IMR-90 (cell line): ENCODE results near the gene CCDC61. TPM values are rescaled to one million over a fixed set of nuclear protein-coding genes. Genes with fewer than 3 reads are reported as not detected.

Experiments
- ATAC-seq: fragments of 200-7000 bp; cut with Tn5 transposase; 2 replicates; pipeline ENCODE4 v1.9.1; 2020; ENCODE audit warnings: low read depth, mild to moderate bottlenecking, moderate library complexity
- BruUV-seq: library from RNA; stranded (reverse); fragments of 400-500 nt; replicated peaks from 2 replicates; lab custom pipeline; 2021; lab: Mats Ljungman, UMichigan
- CTCF ChIA-PET: fragments of 300-600 bp; formaldehyde crosslinking; extraction: SDS; loops from one replicate; lab custom pipeline; 2021; ENCODE audit warnings: antibody characterized with exemption; lab: Yijun Ruan, JAX
- POLR2A ChIA-PET: fragments of 300-600 bp; sonication (Branson Sonifier 250); formaldehyde crosslinking; loops from one replicate; lab custom pipeline; 2022; ENCODE audit warnings: antibody characterized with exemption; ENCODE audit not compliant: unreplicated experiment; lab: Charles Lee
- DNase-seq: peaks from one replicate; pipeline ENCODE4 v3.0.0; 2013
- H2AFZ ChIP-seq: replicated peaks from 2 replicates; pipeline ENCODE3; 2013; ENCODE audit warnings: low read length, mild to moderate bottlenecking; ENCODE audit not compliant: poor library complexity
- H2AK5ac ChIP-seq: 2 replicates; pipeline ENCODE4 v1.6.1; 2013; ENCODE audit warnings: low read depth, low read length, inconsistent platforms
- H2AK9ac ChIP-seq: replicated peaks from 2 replicates; pipeline ENCODE3; 2013; ENCODE audit warnings: mild to moderate bottlenecking, low read depth, low read length, moderate library complexity; ENCODE audit not compliant: poor library complexity
- H2BK120ac ChIP-seq: 2 replicates; pipeline ENCODE4 v1.6.1; 2013; ENCODE audit warnings: low read depth, low read length, inconsistent platforms
- H2BK15ac ChIP-seq: 3 replicates; pipeline ENCODE4 v1.6.1; 2013; ENCODE audit warnings: low read depth, low read length, inconsistent platforms
- H2BK20ac ChIP-seq: 2 replicates; pipeline ENCODE4 v1.6.1; 2013; ENCODE audit warnings: low read depth, mild to moderate bottlenecking, inconsistent platforms, low read length, moderate library complexity
- H2BK5ac ChIP-seq: 2 replicates; pipeline ENCODE4 v1.6.1; 2013; ENCODE audit warnings: mild to moderate bottlenecking, low read depth, low read length, inconsistent platforms; ENCODE audit not compliant: poor library complexity, severe bottlenecking
- H3K14ac ChIP-seq: replicated peaks from 2 replicates; pipeline ENCODE4 v1.6.1; 2013; ENCODE audit warnings: low read depth, low read length, inconsistent platforms
- H3K18ac ChIP-seq: 2 replicates; pipeline ENCODE4 v1.6.1; 2013; ENCODE audit warnings: low read depth, low read length, control low read depth
- H3K23ac ChIP-seq: 2 replicates; pipeline ENCODE4 v1.6.1; 2013; ENCODE audit warnings: low read depth, low read length, inconsistent platforms
- H3K27ac ChIP-seq: 2 replicates; pipeline ENCODE4 v1.5.1; 2013; ENCODE audit warnings: mild to moderate bottlenecking, control low read depth, low read length; ENCODE audit not compliant: insufficient read depth
- H3K27me3 ChIP-seq: 2 replicates; pipeline ENCODE4 v1.6.1; 2013; ENCODE audit warnings: low read length; ENCODE audit not compliant: control insufficient read depth, insufficient read depth
- H3K36me3 ChIP-seq: 2 replicates; pipeline ENCODE4 v1.6.1; 2013; ENCODE audit warnings: low read length, mixed read lengths; ENCODE audit not compliant: control insufficient read depth, insufficient read depth
- H3K4ac ChIP-seq: 2 replicates; pipeline ENCODE4 v1.6.1; 2013; ENCODE audit warnings: low read depth, low read length, inconsistent platforms
- H3K4me1 ChIP-seq: 2 replicates; pipeline ENCODE4 v1.6.1; 2013; ENCODE audit warnings: low read length, mixed read lengths; ENCODE audit not compliant: control insufficient read depth, insufficient read depth
- H3K4me2 ChIP-seq: 2 replicates; pipeline ENCODE4 v1.6.1; 2013; ENCODE audit warnings: low read depth, mild to moderate bottlenecking, control low read depth, low read length, moderate library complexity
- H3K4me3 ChIP-seq: 2 replicates; pipeline ENCODE4 v1.5.1; 2013; ENCODE audit warnings: low read depth, mild to moderate bottlenecking, control low read depth, low read length, moderate library complexity; ENCODE audit not compliant: insufficient read depth
- H3K56ac ChIP-seq: 2 replicates; pipeline ENCODE4 v1.6.1; 2013; ENCODE audit warnings: low read length, inconsistent platforms; ENCODE audit not compliant: insufficient read depth; ENCODE audit errors: extremely low read depth
- H3K79me1 ChIP-seq, 2 experiments: 2 replicates each; pipeline ENCODE4 v1.6.1; 2013; ENCODE audit warnings: low read length in 2 of 2, inconsistent platforms in 1 of 2, low read depth in 1 of 2
- H3K9ac ChIP-seq: 2 replicates; pipeline ENCODE4 v1.6.1; 2013; ENCODE audit warnings: low read depth, low read length, control low read depth
- H3K9me1 ChIP-seq: 2 replicates; pipeline ENCODE4 v1.6.1; 2013; ENCODE audit warnings: low read length, inconsistent platforms; ENCODE audit not compliant: insufficient read depth
- H3K9me3 ChIP-seq: 2 replicates; pipeline ENCODE4 v1.6.1; 2013; ENCODE audit warnings: low read length; ENCODE audit not compliant: control insufficient read depth, insufficient read depth
- H4K20me1 ChIP-seq: 2 replicates; pipeline ENCODE4 v1.6.1; 2013; ENCODE audit warnings: low read length, inconsistent platforms; ENCODE audit not compliant: insufficient read depth
- H4K5ac ChIP-seq: 2 replicates; pipeline ENCODE4 v1.6.1; 2013; ENCODE audit warnings: mild to moderate bottlenecking, low read depth, low read length, control low read depth
- H4K8ac ChIP-seq, 2 experiments: 2 replicates each; pipeline ENCODE4 v1.6.1; 2013; ENCODE audit warnings: low read depth in 2 of 2, low read length in 2 of 2, control low read depth in 1 of 2, inconsistent platforms in 1 of 2
- H4K91ac ChIP-seq: 2 replicates; pipeline ENCODE4 v1.6.1; 2013; ENCODE audit warnings: low read depth, low read length, inconsistent platforms; ENCODE audit not compliant: insufficient read depth
- BHLHE40 ChIP-seq: fragments of 150-350 bp; IDR thresholded peaks from 2 replicates; pipeline ENCODE4 v1.6.1; 2016; ENCODE audit warnings: mild to moderate bottlenecking, low read depth, low read length
- CEBPB ChIP-seq: IDR thresholded peaks from 2 replicates; pipeline ENCODE4 v1.6.1; 2012; ENCODE audit warnings: low read depth, low read length, improper control_type of control experiment
- FOS ChIP-seq: fragments of 150-350 bp; IDR thresholded peaks from 2 replicates; pipeline ENCODE4 v1.6.1; 2016; ENCODE audit warnings: low read depth, low read length
- MAFK ChIP-seq: IDR thresholded peaks from 2 replicates; pipeline ENCODE4 v1.6.1; 2012; ENCODE audit warnings: low read depth, low read length, improper control_type of control experiment
- MAZ ChIP-seq: IDR thresholded peaks from 2 replicates; pipeline ENCODE4 v1.6.1; 2012; ENCODE audit warnings: low read depth, mild to moderate bottlenecking, low read length, improper control_type of control experiment, moderate library complexity, borderline replicate concordance
- POLR2A ChIP-seq: IDR thresholded peaks from 2 replicates; pipeline ENCODE4 v1.6.1; 2012; ENCODE audit warnings: mild to moderate bottlenecking, low read depth, low read length
- RAD21 ChIP-seq: IDR thresholded peaks from 2 replicates; pipeline ENCODE4 v1.6.1; 2012; ENCODE audit warnings: low read length, improper control_type of control experiment
- RFX5 ChIP-seq: IDR thresholded peaks from 2 replicates; pipeline ENCODE4 v1.8.0; 2012; ENCODE audit warnings: low read depth, mild to moderate bottlenecking, low read length, moderate library complexity
- SMC3 ChIP-seq: fragments of 150-350 bp; IDR thresholded peaks from 2 replicates; pipeline ENCODE4 v1.6.1; 2016; ENCODE audit warnings: low read depth, mild to moderate bottlenecking, antibody characterized with exemption, low read length, moderate library complexity
- WGBS, 2 experiments: methylation state at CpG; one replicate each; pipeline versions ENCODE4 v1.1.5 to v1.1.7; 2013; ENCODE audit warnings: missing lambda C conversion rate in 2 of 2; ENCODE audit not compliant: insufficient read length in 1 of 2; ENCODE audit errors: extremely low coverage in 2 of 2; 5-methylcytosine and 5-hydroxymethylcytosine counted together
- dilution Hi-C: fragments of 300-500 bp; cut with HindIII; formaldehyde crosslinking; loops from one replicate; pipeline ENCODE4 v1.14.3; 2018; ENCODE audit warnings: low sequenced_read_pairs; ENCODE audit not compliant: unreplicated experiment
- in situ Hi-C: fragments of 300-500 bp; cut with MboI; formaldehyde crosslinking; loops from 3 replicates; pipeline ENCODE4 v1.14.3; 2019; ENCODE audit warnings: low sequenced_read_pairs, inconsistent platforms, mixed read lengths
- intact Hi-C: fragments of 100-400 bp; cut with micrococcal nuclease; formaldehyde crosslinking; loops from 2 replicates; pipeline ENCODE4 v1.10.0; 2022
- polyA plus RNA-seq, 3 experiments: library from polyadenylated mRNA; depleted of rRNA; stranded (reverse); fragments of >200 nt; gene quantifications; 2 replicates each; pipeline ENCODE4 v1.2.3, GENCODE V29; 2012; ENCODE audit warnings: low replicate concordance in 1 of 3
- total RNA-seq: library from RNA; depleted of rRNA; stranded (reverse); fragments of >200 nt; gene quantifications from 2 replicates; pipeline ENCODE4 v1.2.3, GENCODE V29; 2012
- TF ChIP-seq, protein P1 (sequence below): fragments of 150-350 bp; IDR thresholded peaks from 2 replicates; pipeline ENCODE4 v1.6.1; 2017; ENCODE audit warnings: mild to moderate bottlenecking, antibody characterized with exemption, low read length, low read depth
- TF ChIP-seq, protein P2 (sequence below): fragments of 150-350 bp; IDR thresholded peaks from 2 replicates; pipeline ENCODE4 v1.6.1; 2016; ENCODE audit warnings: low read depth, mild to moderate bottlenecking, low read length, moderate library complexity, borderline replicate concordance
- TF ChIP-seq, protein P3 (sequence below): conservative IDR thresholded peaks from 2 replicates; pipeline ENCODE4 v1.5.1; 2012; ENCODE audit warnings: mild to moderate bottlenecking, low read depth, low read length, improper control_type of control experiment

The CCDC61 gene
- total and polyA plus RNA-seq, 2 of the 4 experiments (the other 2 are of a cell fraction), result 3.2 to 9.1 TPM

DNA sequence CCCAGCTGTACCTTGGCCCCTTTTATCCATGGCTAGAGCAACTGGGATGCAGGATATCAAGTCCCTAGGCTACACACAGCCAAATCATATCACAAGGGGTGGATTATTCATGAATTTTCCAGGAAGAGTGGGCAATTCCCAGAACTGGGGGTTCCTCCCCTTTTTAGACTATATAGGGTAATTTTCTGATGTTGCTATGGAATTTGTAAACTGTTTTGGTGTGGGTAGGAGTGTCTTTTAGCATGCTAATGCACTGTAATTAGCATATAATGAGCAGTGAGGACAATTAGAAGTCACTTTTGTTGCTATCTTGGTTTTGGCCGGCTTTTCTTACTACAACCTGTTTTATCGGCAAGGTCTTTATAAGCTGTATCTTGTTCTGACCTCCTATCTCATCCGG lies 63.5 kb downstream of the CCDC61 start:
- Histone ChIP-seq H2BK120ac (no peak overlapping the region), H3K4me2 (no peak overlapping the region), H3K23ac (no peak overlapping the region), H2BK20ac (no peak overlapping the region), H4K8ac (no peak overlapping the region), H3K4me1 (no peaks in the 10 kb centered on the region), H2AK5ac (no peak overlapping the region), H3K9ac (no peak overlapping the region), H3K27me3 (peaks cover 45% of the 10 kb centered on the region), H3K18ac (no peak overlapping the region), H4K5ac (no peak overlapping the region), H3K9me1 (no peaks in the 10 kb centered on the region), H3K36me3 (no peaks in the 10 kb centered on the region), H3K9me3 (peaks cover 8% of the 10 kb centered on the region; the same call in 1 of the 2 replicates), H3K14ac (no peak overlapping the region), H2BK5ac (no peak overlapping the region), H3K4ac (no peak overlapping the region), H4K20me1 (no peaks in the 10 kb centered on the region), H3K56ac (no peak overlapping the region), H3K79me1 (no peaks in the 10 kb centered on the region), H3K27ac (no peak overlapping the region), H4K91ac (no peak overlapping the region), H2BK15ac (no peak overlapping the region), H2AFZ (no peak overlapping the region), H2AK9ac (no peak overlapping the region), H3K4me3 (no peak overlapping the region)
- DNase-seq (no peak), ATAC-seq (no peak)
- TF ChIP-seq SMC3 (no peak), MAZ (no peak), RFX5 (no peak), CEBPB (no peak), FOS (no peak), POLR2A (no peak), BHLHE40 (no peak), MAFK (no peak), RAD21 (no peak)
- TF ChIP-seq, protein P1, sequence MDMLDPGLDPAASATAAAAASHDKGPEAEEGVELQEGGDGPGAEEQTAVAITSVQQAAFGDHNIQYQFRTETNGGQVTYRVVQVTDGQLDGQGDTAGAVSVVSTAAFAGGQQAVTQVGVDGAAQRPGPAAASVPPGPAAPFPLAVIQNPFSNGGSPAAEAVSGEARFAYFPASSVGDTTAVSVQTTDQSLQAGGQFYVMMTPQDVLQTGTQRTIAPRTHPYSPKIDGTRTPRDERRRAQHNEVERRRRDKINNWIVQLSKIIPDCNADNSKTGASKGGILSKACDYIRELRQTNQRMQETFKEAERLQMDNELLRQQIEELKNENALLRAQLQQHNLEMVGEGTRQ, result no peak
- TF ChIP-seq, protein P2, sequence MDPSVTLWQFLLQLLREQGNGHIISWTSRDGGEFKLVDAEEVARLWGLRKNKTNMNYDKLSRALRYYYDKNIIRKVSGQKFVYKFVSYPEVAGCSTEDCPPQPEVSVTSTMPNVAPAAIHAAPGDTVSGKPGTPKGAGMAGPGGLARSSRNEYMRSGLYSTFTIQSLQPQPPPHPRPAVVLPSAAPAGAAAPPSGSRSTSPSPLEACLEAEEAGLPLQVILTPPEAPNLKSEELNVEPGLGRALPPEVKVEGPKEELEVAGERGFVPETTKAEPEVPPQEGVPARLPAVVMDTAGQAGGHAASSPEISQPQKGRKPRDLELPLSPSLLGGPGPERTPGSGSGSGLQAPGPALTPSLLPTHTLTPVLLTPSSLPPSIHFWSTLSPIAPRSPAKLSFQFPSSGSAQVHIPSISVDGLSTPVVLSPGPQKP, result no peak
- TF ChIP-seq, protein P3, sequence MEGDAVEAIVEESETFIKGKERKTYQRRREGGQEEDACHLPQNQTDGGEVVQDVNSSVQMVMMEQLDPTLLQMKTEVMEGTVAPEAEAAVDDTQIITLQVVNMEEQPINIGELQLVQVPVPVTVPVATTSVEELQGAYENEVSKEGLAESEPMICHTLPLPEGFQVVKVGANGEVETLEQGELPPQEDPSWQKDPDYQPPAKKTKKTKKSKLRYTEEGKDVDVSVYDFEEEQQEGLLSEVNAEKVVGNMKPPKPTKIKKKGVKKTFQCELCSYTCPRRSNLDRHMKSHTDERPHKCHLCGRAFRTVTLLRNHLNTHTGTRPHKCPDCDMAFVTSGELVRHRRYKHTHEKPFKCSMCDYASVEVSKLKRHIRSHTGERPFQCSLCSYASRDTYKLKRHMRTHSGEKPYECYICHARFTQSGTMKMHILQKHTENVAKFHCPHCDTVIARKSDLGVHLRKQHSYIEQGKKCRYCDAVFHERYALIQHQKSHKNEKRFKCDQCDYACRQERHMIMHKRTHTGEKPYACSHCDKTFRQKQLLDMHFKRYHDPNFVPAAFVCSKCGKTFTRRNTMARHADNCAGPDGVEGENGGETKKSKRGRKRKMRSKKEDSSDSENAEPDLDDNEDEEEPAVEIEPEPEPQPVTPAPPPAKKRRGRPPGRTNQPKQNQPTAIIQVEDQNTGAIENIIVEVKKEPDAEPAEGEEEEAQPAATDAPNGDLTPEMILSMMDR, result no peak
- no CpG with 5 or more reads among the region's 3 CpGs for WGBS, 2 experiments
- CTCF ChIA-PET, result no interaction called here
- POLR2A ChIA-PET, result no interaction called here
- in situ Hi-C loops, result no loop called here
- intact Hi-C loops, result no loop called here
- dilution Hi-C loops, result no loop called here
- BruUV-seq, result no TSS peak
